SK-N-MC (cell line): Measurements from ENCODE around the gene CDC6.

ENCODE experiments used
- EZH2 ChIP-seq: fragments of 200-600 bp; sonication (generic); IDR thresholded peaks from one replicate; pipeline ENCODE4 v1.6.1; 2017; ENCODE audit warnings: antibody characterized with exemption
- FOXP2 ChIP-seq: optimal IDR thresholded peaks from 2 replicates; pipeline ENCODE3; 2011; ENCODE audit warnings: mild to moderate bottlenecking, moderate library complexity; ENCODE audit not compliant: insufficient read depth; ENCODE audit errors: extremely low read length, control extremely low read depth
- POLR2AphosphoS5 ChIP-seq: IDR thresholded peaks from 2 replicates; pipeline ENCODE4 v1.6.1; 2012; ENCODE audit warnings: mild to moderate bottlenecking, low read depth, low read length, borderline replicate concordance

DNA sequence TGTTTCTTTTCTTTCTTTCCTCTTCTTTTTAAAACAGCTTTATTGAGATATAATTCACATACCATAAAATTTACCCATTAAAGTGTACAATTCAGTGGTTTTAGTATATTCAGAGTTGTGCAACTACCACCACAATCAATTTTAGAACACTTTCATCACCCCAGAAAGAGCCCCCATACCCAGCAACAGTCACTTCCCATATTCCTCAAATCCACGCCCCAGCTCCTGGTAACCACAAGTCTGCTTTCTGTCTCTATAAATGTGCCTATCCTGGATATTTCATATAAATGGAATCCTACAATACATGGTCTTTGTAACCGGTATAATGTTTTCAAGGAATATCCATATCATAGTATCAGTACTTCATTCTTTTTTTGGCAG is 40.7 kb downstream of the CDC6 start:
- TF ChIP-seq POLR2AphosphoS5, result no peak
- no peak for TF ChIP-seq EZH2
- no peak for TF ChIP-seq FOXP2
